ENCODE results near the gene CBL. TPM values are rescaled to one million over a fixed set of nuclear protein-coding genes. Genes with fewer than 3 reads are reported as not detected.

CBL gene
- total and polyA plus RNA-seq, 10 of the 15 experiments (the other 5 are each of a cell fraction or from before 2014, with no cell fraction given), result 3.9 to 27.1 (median 9.5) TPM

GRCh38 chr11:119336744-119337469 is 130.8 kb downstream of the CBL start:
- peaks cover 13% of the 10 kb centered on the region for H3K79me2 ChIP-seq (ENCODE audit: control insufficient read depth, insufficient read depth, low read length)
- ChIA-PET POLR2A (no interaction called here), CTCF (interaction anchor here (0.9 to 3.7 kb wide), 14 partner anchors 10 to 274 kb away, joined by 3 to 88 read pairs (median 12); partner anchors contain the start of genes C2CD2L, CBL and NLRX1), SMC1A (ENCODE audit: uncharacterized antibody, unreplicated experiment) (interaction anchor here (1.0 to 2.6 kb wide), 5 partner anchors 11 to 138 kb away, joined by 3 to 23 read pairs (median 8); partner anchors contain the start of gene MCAM), RAD21 (ENCODE audit: unreplicated experiment) (interaction anchor here (1.2 to 2.6 kb wide), 3 partner anchors 13 to 138 kb away, joined by 3 to 24 read pairs (median 10); no protein-coding TSS in a partner anchor)
- peaks cover 12% of the 10 kb centered on the region for H3K4me1 ChIP-seq (ENCODE audit: control insufficient read depth, insufficient read depth, low read length)
- H3K4me2 ChIP-seq (ENCODE audit: control insufficient read depth, insufficient read depth), result no peak overlapping the region
- no peak overlapping the region for H3K27ac ChIP-seq (ENCODE audit: control insufficient read depth, insufficient read depth)
- WGBS (ENCODE audit: insufficient coverage, insufficient replicate concordance, low lambda C conversion rate, missing lambda C conversion rate), result 78% methylated on average over 9 of the region's 9 CpGs
- in situ Hi-C loops (cut with MboI) (no loop called here), intact Hi-C loops (cut with micrococcal nuclease; ENCODE audit: unreplicated experiment) (loop anchor here (5.0 kb wide), 2 partner anchors 135 to 270 kb away; partner anchors contain the start of gene VPS11)
- TF ChIP-seq CUX1 (IDR thresholded peaks at IDR 0.05; ENCODE audit: insufficient replicate concordance, low read depth, low read length), result no peak
- no peak for TF ChIP-seq CBFB (IDR thresholded peaks at IDR 0.05; ENCODE audit: low read depth)
- no peak for TF ChIP-seq MXI1 (IDR thresholded peaks at IDR 0.05; ENCODE audit: low read depth, low read length)
- TF ChIP-seq KDM1A (IDR thresholded peaks at IDR 0.05; ENCODE audit: borderline replicate concordance), result no peak
- TF ChIP-seq SPI1 (IDR thresholded peaks at IDR 0.05; ENCODE audit: borderline replicate concordance, insufficient read depth, low read depth, low read length), result no peak
- TF ChIP-seq, protein P1, sequence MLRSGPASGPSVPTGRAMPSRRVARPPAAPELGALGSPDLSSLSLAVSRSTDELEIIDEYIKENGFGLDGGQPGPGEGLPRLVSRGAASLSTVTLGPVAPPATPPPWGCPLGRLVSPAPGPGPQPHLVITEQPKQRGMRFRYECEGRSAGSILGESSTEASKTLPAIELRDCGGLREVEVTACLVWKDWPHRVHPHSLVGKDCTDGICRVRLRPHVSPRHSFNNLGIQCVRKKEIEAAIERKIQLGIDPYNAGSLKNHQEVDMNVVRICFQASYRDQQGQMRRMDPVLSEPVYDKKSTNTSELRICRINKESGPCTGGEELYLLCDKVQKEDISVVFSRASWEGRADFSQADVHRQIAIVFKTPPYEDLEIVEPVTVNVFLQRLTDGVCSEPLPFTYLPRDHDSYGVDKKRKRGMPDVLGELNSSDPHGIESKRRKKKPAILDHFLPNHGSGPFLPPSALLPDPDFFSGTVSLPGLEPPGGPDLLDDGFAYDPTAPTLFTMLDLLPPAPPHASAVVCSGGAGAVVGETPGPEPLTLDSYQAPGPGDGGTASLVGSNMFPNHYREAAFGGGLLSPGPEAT (IDR thresholded peaks at IDR 0.05; ENCODE audit: low read depth), result no peak
- TF ChIP-seq ZNF24 (IDR thresholded peaks at IDR 0.05), result no peak
- no peak for TF ChIP-seq GABPA (IDR thresholded peaks at IDR 0.05; ENCODE audit: low read depth)
- TF ChIP-seq POU2F2 (IDR thresholded peaks at IDR 0.05; ENCODE audit: borderline replicate concordance, low read depth, low read length), result no peak
- no peak for TF ChIP-seq SUZ12 (IDR thresholded peaks at IDR 0.05; ENCODE audit: unreplicated experiment)
- TF ChIP-seq, protein P2, sequence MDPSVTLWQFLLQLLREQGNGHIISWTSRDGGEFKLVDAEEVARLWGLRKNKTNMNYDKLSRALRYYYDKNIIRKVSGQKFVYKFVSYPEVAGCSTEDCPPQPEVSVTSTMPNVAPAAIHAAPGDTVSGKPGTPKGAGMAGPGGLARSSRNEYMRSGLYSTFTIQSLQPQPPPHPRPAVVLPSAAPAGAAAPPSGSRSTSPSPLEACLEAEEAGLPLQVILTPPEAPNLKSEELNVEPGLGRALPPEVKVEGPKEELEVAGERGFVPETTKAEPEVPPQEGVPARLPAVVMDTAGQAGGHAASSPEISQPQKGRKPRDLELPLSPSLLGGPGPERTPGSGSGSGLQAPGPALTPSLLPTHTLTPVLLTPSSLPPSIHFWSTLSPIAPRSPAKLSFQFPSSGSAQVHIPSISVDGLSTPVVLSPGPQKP (IDR thresholded peaks at IDR 0.05; ENCODE audit: low read depth, low read length), result no peak
- no peak for TF ChIP-seq NR2F1 (conservative IDR thresholded peaks at IDR 0.05)
- TF ChIP-seq, protein P3, sequence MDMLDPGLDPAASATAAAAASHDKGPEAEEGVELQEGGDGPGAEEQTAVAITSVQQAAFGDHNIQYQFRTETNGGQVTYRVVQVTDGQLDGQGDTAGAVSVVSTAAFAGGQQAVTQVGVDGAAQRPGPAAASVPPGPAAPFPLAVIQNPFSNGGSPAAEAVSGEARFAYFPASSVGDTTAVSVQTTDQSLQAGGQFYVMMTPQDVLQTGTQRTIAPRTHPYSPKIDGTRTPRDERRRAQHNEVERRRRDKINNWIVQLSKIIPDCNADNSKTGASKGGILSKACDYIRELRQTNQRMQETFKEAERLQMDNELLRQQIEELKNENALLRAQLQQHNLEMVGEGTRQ (IDR thresholded peaks at IDR 0.05; ENCODE audit: borderline replicate concordance, low read depth, low read length), result no peak
- H4K20me1 ChIP-seq (ENCODE audit: control insufficient read depth, insufficient read depth), result no peaks in the 10 kb centered on the region
- ATAC-seq (no peak), DNase-seq (ENCODE audit: low read depth, low spot score) (no peak), FAIRE-seq (no peak)
- H3K9me3 ChIP-seq (replicated peaks; ENCODE audit: control insufficient read depth, insufficient read depth, low read length), result no peaks in the 10 kb centered on the region
- no peak overlapping the region for H3K4me3 ChIP-seq
- H3K36me3 ChIP-seq (ENCODE audit: control insufficient read depth in 2 of 2, insufficient read depth in 2 of 2, low read length in 1 of 2), result no peaks in the 10 kb centered on the region
- peaks cover 9 to 10% of the 10 kb centered on the region in 2 experiments for H3K27me3 ChIP-seq (replicated peaks in 1 of 2; ENCODE audit: control insufficient read depth in 2 of 2, insufficient read depth in 2 of 2, low read length in 1 of 2)
- no peak overlapping the region for H3K9ac ChIP-seq (ENCODE audit: control insufficient read depth, insufficient read depth, low read length)
- no peak overlapping the region for H2AFZ ChIP-seq (ENCODE audit: control insufficient read depth, low read depth, low read length)
- BruUV-seq (replicated peaks), result no TSS peak

Data from GM12878 (cell line).